GM12873 (cell line): ENCODE measurements around the gene DSC2.

Experiments
- CTCF ChIP-seq: IDR thresholded peaks from 2 replicates; pipeline ENCODE4 v1.5.1; 2012; ENCODE audit warnings: low read depth, mild to moderate bottlenecking, moderate library complexity, low read length, control low read depth; ENCODE audit not compliant: insufficient read depth; ENCODE audit errors: missing control alignments

DSC2 gene

DNA sequence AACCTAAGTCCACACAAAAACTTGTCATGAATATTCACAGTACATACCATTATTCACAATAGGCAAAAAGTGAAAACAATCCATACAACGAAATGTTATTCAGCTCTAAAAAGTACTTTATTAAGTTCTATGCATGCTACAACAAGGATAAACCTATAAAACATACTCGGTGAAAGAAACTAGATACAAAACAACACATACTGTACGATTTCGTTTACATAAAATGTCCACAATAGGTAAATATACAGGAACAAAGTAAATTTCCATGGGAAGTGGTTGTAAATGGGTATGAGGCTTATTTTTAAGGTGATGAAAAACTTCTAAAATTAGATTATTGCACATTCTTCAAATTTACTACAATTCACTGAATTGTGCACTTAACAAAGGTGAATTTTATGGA, 67.7 kb downstream of the DSC2 start:
- TF ChIP-seq CTCF, result no peak

DNA sequence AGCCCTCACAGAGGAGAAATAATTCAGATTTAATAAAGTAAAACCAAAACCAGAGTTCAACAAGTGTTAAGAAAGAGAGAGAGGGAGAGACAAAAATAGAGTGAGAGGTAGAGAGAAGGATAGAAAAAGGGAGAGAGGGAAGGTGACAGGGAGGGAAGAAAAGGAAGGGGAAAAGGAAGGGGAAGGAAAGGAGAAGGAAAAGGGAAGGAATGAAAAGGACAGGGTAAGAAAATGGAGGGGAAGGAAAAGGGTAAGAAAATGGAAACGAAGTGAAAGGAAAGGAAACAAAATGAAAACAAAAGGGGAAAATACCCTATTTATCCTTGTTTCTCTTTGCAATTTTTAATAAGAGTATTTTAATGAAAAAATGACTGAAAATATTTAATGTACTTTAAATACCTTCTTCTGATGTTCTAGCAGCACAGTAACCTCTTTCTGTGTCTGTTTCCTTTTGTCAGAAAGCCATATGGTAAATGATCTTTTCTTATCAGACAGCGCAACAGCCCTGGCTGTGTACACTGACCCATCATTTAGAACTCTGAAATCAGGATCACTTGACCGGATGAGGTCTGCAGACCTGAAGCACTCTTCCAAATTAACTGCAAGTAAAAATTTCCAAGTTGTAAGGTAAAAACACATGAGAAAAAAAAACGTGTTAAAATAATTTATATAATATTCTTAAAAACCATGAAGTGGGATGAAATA, 71.5 kb downstream of the DSC2 start:
- no peak for TF ChIP-seq CTCF

GRCh38 chr18:31015715-31016434, 86.3 kb downstream of the DSC2 start:
- TF ChIP-seq CTCF, result no peak

- TF ChIP-seq CTCF, result no peak
Observed at GRCh38 chr18:31010601-31011000, 91.6 kb downstream of the DSC2 start.
